AG10803 (cell line): ENCODE results near the gene GNA15.

Experiments
- DNase-seq: peaks from one replicate; pipeline ENCODE4 v3.0.0; 2010; ENCODE audit warnings: low read depth
- H3K4me3 ChIP-seq: 2 replicates; pipeline ENCODE4 v1.5.1; 2011; ENCODE audit warnings: mild to moderate bottlenecking, low read length, control low read depth
- CTCF ChIP-seq: conservative IDR thresholded peaks from 2 replicates; pipeline ENCODE4 v1.5.1; 2011; ENCODE audit warnings: mild to moderate bottlenecking, low read length, control low read depth, inconsistent platforms

The GNA15 gene

DNA sequence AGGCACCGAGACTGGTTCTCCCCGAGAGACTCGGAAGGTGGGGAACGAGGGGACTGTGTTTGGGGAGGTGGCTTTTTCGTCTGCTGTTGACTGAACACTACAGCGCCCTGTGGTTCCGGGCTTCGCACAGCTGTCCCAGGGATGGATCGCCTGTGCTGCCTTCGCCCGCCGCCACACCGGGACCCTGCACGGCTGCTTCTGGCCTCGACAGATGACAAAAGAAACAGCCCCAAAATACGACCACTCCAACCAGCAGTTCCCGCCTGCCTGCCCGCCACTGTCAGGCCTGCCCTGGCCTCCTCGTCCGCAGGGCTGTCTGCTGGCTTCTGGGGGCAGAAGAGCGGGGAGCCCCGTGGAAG lies 13.3 kb upstream of the GNA15 start:
- H3K4me3 ChIP-seq: no peak overlapping the region
- DNase-seq: no peak
- TF ChIP-seq CTCF: no peak

GRCh38 chr19:3123088-3123721 lies 12.6 kb upstream of the GNA15 start:
- TF ChIP-seq CTCF: no peak
- no peak for DNase-seq
- no peak overlapping the region for H3K4me3 ChIP-seq

DNA sequence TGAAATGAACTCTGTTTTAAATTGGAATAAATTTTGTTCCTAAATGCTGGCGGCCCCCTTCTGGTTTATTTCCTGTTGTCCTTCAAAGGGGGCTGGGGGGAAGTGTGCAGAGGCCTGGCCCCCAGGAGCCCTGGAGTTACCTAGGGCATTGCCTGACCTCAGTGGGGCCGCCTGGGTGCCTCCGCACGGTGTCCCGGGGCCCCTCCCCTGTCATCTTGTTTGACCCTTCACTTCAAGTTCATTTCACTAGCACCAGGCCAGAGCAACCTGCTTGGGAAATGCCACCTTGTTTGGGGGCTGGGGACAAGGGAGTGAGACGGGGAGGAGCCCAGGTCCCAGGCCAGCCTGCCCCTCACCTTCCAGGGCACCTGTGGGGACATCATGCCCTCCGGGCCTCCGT lies 11.9 kb upstream of the GNA15 start:
- H3K4me3 ChIP-seq: no peak overlapping the region
- TF ChIP-seq CTCF: no peak
- no peak for DNase-seq

- TF ChIP-seq CTCF: no peak
- no peak for DNase-seq
- H3K4me3 ChIP-seq: no peak overlapping the region
Observed at GRCh38 chr19:3124630-3125029, 11.2 kb upstream of the GNA15 start.

DNA sequence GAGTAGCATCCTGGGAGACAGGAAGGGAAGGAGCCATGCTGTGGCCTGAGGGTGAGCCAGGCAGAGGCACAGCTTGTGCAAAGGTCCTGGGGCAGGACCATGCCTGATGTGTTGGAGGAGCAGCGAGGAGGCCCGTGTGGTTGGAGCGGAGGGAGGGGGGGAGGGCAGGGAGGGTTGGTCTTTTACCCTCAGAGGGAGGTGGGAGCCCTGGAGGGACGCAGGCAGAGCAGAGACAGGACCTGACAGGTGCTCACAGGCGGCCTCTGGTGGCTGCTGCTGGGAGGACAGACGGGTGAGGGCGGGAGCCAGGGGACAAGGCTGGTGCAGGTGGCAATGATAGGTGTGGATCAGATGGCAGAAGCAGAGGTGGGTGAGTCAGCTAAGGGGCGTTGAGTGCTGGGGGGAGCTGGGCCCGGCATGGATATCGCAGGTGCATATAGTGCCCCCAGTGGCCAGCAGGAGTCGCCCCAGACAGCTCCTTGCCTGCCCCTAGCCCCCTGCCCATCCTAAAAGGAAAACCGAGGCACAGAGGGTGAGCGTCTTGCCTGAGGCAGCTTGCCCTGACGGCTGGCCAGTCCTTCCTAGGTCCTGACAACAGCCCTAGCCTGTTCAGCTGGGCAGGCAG lies 9.8 kb upstream of the GNA15 start:
- DNase-seq: peak; percentile 30
- no peak overlapping the region for H3K4me3 ChIP-seq
- TF ChIP-seq CTCF: peak; percentile 77

GRCh38 chr19:3129112-3129511 lies 6.7 kb upstream of the GNA15 start:
- TF ChIP-seq CTCF: peak; percentile 66
- H3K4me3 ChIP-seq: no peak overlapping the region
- peak; percentile 68 for DNase-seq

DNA sequence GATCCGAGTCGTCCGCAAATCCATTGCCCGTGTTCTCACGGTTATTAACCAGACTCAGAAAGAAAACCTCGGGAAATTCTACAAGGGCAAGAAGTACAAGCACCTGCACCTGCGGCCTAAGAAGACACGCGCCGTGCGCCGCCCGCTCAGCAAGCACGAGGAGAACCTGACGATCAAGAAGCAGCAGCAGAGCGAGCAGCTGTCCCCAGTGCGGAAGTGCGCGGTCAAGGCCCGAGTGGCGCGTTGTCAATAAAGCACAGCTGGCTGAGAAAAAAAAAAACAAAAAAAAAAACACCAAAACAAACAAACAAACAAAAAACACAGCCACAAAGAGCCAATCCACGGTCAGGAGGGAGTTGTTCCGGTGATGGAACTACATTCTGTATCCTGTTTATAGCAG lies 4.7 kb upstream of the GNA15 start:
- H3K4me3 ChIP-seq: no peak overlapping the region
- TF ChIP-seq CTCF: no peak
- DNase-seq: no peak
